HG03575 (cell line): ENCODE results near the gene HDGFL3.

Experiments used
- ATAC-seq: cut with Tn5 transposase; IDR thresholded peaks from one replicate; pipeline ENCODE4 v1.9.1; 2021; ENCODE audit not compliant: unreplicated experiment, insufficient number of reproducible peaks, low FRiP score; ENCODE audit errors: extremely low read depth

Gene HDGFL3

GRCh38 chr15:83082730-83083386 lies 124.8 kb downstream of the HDGFL3 start:
- no peak for ATAC-seq

GRCh38 chr15:83081256-83082014 lies 126.2 kb downstream of the HDGFL3 start:
- no peak for ATAC-seq

GRCh38 chr15:83078712-83079111 lies 128.9 kb downstream of the HDGFL3 start:
- no peak for ATAC-seq
